ENCODE measurements around the gene HSD17B2. TPM values are rescaled to one million over a fixed set of nuclear protein-coding genes. Genes with fewer than 3 reads are reported as not detected.
A peak's percentile ranks its signal among the peaks of the same experiment; 100 is the strongest.

The HSD17B2 gene
- total RNA-seq, 1 donor = not detected

- no peaks in the 10 kb centered on the region for H3K4me1 ChIP-seq (ENCODE audit: insufficient read depth, low read length)
- H3K79me2 ChIP-seq (ENCODE audit: insufficient read depth, low read length) = no peaks in the 10 kb centered on the region
- H3K4me2 ChIP-seq (ENCODE audit: insufficient read depth, low read length) = peak within 1 kb of the TSS; percentile 68
- peak; percentile 62 for DNase-seq (ENCODE audit: insufficient read length, low spot score, missing footprints)
- no peaks in the 10 kb centered on the region for H3K36me3 ChIP-seq (ENCODE audit: insufficient read depth, low read length)
- H2AFZ ChIP-seq (ENCODE audit: low read length) = peak within 1 kb of the TSS; percentile 91
- peak within 1 kb of the TSS; percentile 66 for H3K4me3 ChIP-seq (ENCODE audit: insufficient read depth, low read length)
- no peaks in the 10 kb centered on the region for H4K20me1 ChIP-seq (ENCODE audit: insufficient read depth, low read length)
- peaks cover 8% of the 10 kb centered on the region for H3K27me3 ChIP-seq (ENCODE audit: insufficient read depth, low read length)
- TF ChIP-seq CTCF (IDR thresholded peaks at IDR 0.05; ENCODE audit: extremely low read depth, low read depth, low read length) = no peak
- H3K9me3 ChIP-seq (ENCODE audit: low read depth, low read length) = no peaks in the 10 kb centered on the region
- H3K27ac ChIP-seq (ENCODE audit: low read depth, low read length) = no peak within 1 kb of the TSS
Measured at GRCh38 chr16:82011199-82011641, 23.8 kb upstream of the HSD17B2 start, which contains the start of gene SDR42E1. SDR42E1 (minus strand) TSS chr16:82011470; CDS start chr16:82000858, 10,612 bp downstream.

DNA sequence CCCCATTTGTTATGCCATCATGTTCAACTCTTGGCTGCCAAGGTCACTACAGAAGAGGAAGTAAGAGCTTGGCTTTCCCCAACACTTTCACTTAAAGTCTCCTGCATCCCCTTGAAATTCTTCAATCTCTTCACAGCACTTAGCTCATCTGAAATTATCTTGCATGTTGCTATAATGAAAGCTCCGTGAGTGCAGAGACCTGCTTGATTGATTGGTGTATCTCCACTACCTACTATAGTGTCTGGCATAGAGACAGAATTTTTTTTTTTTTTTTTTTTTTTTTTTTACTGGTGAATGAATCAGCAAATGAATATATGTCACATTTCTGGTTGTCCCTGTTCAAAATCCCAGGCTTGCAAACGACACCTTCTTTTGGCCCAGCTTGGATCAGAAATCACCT lies 21.9 kb upstream of the HSD17B2 start:
- H3K27ac ChIP-seq (ENCODE audit: low read depth, low read length) = no peak overlapping the region
- TF ChIP-seq CTCF (IDR thresholded peaks at IDR 0.05; ENCODE audit: extremely low read depth, low read depth, low read length) = no peak

GRCh38 chr16:82016263-82016662 lies 18.8 kb upstream of the HSD17B2 start:
- Histone ChIP-seq H3K79me2 (ENCODE audit: insufficient read depth, low read length) (no peaks in the 10 kb centered on the region), H3K27ac (ENCODE audit: low read depth, low read length) (no peak overlapping the region), H3K27me3 (ENCODE audit: insufficient read depth, low read length) (peaks cover 17% of the 10 kb centered on the region), H4K20me1 (ENCODE audit: insufficient read depth, low read length) (no peaks in the 10 kb centered on the region), H3K9me3 (ENCODE audit: low read depth, low read length) (no peaks in the 10 kb centered on the region), H3K4me1 (ENCODE audit: insufficient read depth, low read length) (peaks cover 4% of the 10 kb centered on the region), H3K4me3 (ENCODE audit: insufficient read depth, low read length) (peak overlapping the region; percentile 32), H2AFZ (ENCODE audit: low read length) (no peak overlapping the region), H3K36me3 (ENCODE audit: insufficient read depth, low read length) (no peaks in the 10 kb centered on the region), H3K4me2 (ENCODE audit: insufficient read depth, low read length) (peak overlapping the region; percentile 49)
- peak; percentile 31 for TF ChIP-seq CTCF (IDR thresholded peaks at IDR 0.05; ENCODE audit: extremely low read depth, low read depth, low read length)
- peak; percentile 76 for DNase-seq (ENCODE audit: insufficient read length, low spot score, missing footprints)

More for the DNA sequence above, 21.9 kb upstream of the HSD17B2 start:
- H3K4me2 ChIP-seq (ENCODE audit: insufficient read depth, low read length) = no peak overlapping the region
- H3K36me3 ChIP-seq (ENCODE audit: insufficient read depth, low read length) = no peaks in the 10 kb centered on the region
- H3K9me3 ChIP-seq (ENCODE audit: low read depth, low read length) = no peaks in the 10 kb centered on the region
- no peak overlapping the region for H3K4me3 ChIP-seq (ENCODE audit: insufficient read depth, low read length)
- no peak for DNase-seq (ENCODE audit: insufficient read length, low spot score, missing footprints)
- H3K4me1 ChIP-seq (ENCODE audit: insufficient read depth, low read length) = peaks cover 4% of the 10 kb centered on the region
- H3K27me3 ChIP-seq (ENCODE audit: insufficient read depth, low read length) = peaks cover 8% of the 10 kb centered on the region
- no peak overlapping the region for H2AFZ ChIP-seq (ENCODE audit: low read length)
- no peaks in the 10 kb centered on the region for H3K79me2 ChIP-seq (ENCODE audit: insufficient read depth, low read length)
- H4K20me1 ChIP-seq (ENCODE audit: insufficient read depth, low read length) = no peaks in the 10 kb centered on the region

- H3K4me2 ChIP-seq (ENCODE audit: insufficient read depth, low read length) = peak overlapping the region; percentile 49
- DNase-seq (ENCODE audit: insufficient read length, low spot score, missing footprints) = peak; percentile 57
- no peaks in the 10 kb centered on the region for H3K9me3 ChIP-seq (ENCODE audit: low read depth, low read length)
- no peak for TF ChIP-seq CTCF (IDR thresholded peaks at IDR 0.05; ENCODE audit: extremely low read depth, low read depth, low read length)
- H3K36me3 ChIP-seq (ENCODE audit: insufficient read depth, low read length) = no peaks in the 10 kb centered on the region
- H3K27ac ChIP-seq (ENCODE audit: low read depth, low read length) = no peak overlapping the region
- H3K4me3 ChIP-seq (ENCODE audit: insufficient read depth, low read length) = no peak overlapping the region
- H4K20me1 ChIP-seq (ENCODE audit: insufficient read depth, low read length) = no peaks in the 10 kb centered on the region
- H3K79me2 ChIP-seq (ENCODE audit: insufficient read depth, low read length) = no peaks in the 10 kb centered on the region
- H3K4me1 ChIP-seq (ENCODE audit: insufficient read depth, low read length) = peaks cover 4% of the 10 kb centered on the region
- peaks cover 12% of the 10 kb centered on the region for H3K27me3 ChIP-seq (ENCODE audit: insufficient read depth, low read length)
- H2AFZ ChIP-seq (ENCODE audit: low read length) = no peak overlapping the region
Measured at GRCh38 chr16:82016964-82017363, 18.1 kb upstream of the HSD17B2 start.
